RWPE2 (cell line): ENCODE results near the gene PLEKHF1.

Experiments
- ATAC-seq: fragments of 200-7000 bp; cut with Tn5 transposase; 3 replicates; pipeline ENCODE4 v1.9.1; 2021; ENCODE audit warnings: low read depth
- DNase-seq: peaks from one replicate; pipeline ENCODE4 v3.0.0-alpha.2; 2020; ENCODE audit warnings: low spot score
- H3K27ac ChIP-seq: fragments of 450-650 bp; 2 replicates; pipeline ENCODE4 v1.5.1; 2017; ENCODE audit warnings: mild to moderate bottlenecking; ENCODE audit not compliant: poor library complexity, severe bottlenecking
- H3K27me3 ChIP-seq: fragments of 250-450 bp; sonication (Bioruptor Pico); 2 replicates; pipeline ENCODE4 v1.5.1; 2021; ENCODE audit warnings: mild to moderate bottlenecking, moderate library complexity; ENCODE audit not compliant: insufficient read depth, poor library complexity, severe bottlenecking
- H3K36me3 ChIP-seq: fragments of 250-450 bp; sonication (Bioruptor Pico); 2 replicates; pipeline ENCODE4 v1.5.1; 2020; ENCODE audit warnings: low read depth, mild to moderate bottlenecking, moderate library complexity
- H3K4me1 ChIP-seq: fragments of 250-450 bp; sonication (Bioruptor Pico); 2 replicates; pipeline ENCODE4 v1.5.1; 2021; ENCODE audit warnings: mild to moderate bottlenecking, moderate library complexity; ENCODE audit not compliant: insufficient read depth, poor library complexity, severe bottlenecking
- H3K4me3 ChIP-seq: fragments of 250-450 bp; sonication (Bioruptor Pico); 2 replicates; pipeline ENCODE4 v1.5.1; 2021; ENCODE audit warnings: mild to moderate bottlenecking, moderate library complexity; ENCODE audit not compliant: severe bottlenecking
- H3K9me3 ChIP-seq: fragments of 250-450 bp; sonication (Bioruptor Pico); 2 replicates; pipeline ENCODE4 v1.5.1; 2021; ENCODE audit warnings: mild to moderate bottlenecking, moderate library complexity; ENCODE audit not compliant: severe bottlenecking
- CTCF ChIP-seq: fragments of 450-650 bp; IDR thresholded peaks from one replicate; pipeline ENCODE4 v1.5.1; 2017; ENCODE audit warnings: mild to moderate bottlenecking, moderate library complexity; ENCODE audit not compliant: poor library complexity, severe bottlenecking

Gene PLEKHF1

DNA sequence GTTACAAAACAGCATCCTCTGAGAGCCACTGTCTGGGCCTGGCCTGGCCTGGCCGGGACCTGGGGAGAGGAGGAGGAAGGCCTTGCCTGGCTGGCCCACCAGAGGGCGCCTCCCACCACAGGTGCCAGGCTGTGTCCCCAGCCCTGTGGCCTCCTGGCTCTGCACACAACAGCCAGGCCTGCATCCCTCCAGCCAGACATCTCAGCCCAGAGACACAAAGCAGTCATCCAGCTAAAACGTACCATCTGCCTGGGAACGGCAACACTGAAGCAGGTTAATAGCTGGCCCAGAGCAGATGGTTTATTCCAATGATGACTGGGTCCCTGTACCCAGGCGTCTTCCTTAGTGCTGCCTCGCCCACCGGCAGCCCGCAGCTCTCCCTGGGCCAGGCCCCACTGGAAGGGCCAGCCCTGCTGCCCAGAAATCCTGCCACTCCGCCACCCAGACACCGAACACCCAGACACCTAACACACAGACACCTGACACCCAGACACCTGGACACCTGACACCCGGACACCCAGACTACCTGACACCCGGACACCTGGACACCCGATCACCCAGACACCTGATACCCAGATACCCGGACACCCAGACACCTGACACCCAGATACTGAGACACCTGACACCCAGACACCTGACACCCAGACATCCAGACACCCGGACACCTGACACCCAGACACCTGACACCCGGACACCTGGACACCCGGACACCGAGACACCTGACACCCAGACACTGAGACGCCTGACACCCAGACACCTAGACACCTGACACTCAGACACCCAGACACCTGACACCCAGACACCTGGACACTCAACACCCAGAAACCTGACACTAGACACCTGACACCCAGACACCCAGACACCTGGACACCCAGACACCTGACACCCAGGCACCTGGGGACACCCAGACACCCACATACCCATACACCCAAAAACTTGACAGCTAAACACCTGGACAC lies 29.7 kb downstream of the PLEKHF1 start:
- DNase-seq (no peak), ATAC-seq (peak; percentile 86)
- Histone ChIP-seq H3K9me3 (no peaks in the 10 kb centered on the region), H3K4me3 (no peak overlapping the region), H3K4me1 (no peaks in the 10 kb centered on the region), H3K36me3 (no peaks in the 10 kb centered on the region), H3K27ac (no peak overlapping the region), H3K27me3 (no peaks in the 10 kb centered on the region)
- peak; percentile 38 for TF ChIP-seq CTCF

DNA sequence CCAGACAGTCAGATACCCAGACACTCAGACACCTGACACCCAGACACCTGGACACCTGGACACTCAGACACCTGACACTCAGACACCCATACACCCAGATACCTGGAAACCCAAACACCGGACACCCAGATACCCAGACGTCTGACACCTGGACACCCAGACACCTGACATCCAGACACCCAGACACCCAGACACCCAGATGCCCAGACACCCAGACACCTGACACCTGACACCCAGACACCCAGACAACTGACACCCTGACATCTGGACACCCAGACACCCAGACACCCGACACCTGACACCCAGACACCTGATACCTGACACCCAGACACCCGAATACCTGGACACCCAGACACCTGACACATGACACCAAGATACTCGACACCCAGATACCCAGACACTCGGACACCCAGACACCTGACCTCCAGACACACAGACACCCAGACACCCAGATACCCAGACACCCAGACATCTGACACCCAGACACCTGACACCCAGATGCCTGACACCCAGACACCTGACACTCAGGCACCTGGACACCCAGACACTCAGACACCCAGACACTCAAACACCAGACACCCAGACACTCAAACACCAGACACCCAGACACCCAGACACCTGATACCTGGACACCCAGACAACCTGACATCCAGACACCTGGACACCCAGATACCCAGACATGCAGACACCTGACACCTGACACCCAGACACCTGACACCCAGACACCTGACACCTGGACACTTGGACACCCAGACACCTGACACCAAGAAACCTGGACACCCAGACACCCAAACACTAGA lies 30.7 kb downstream of the PLEKHF1 start:
- no peak for ATAC-seq

DNA sequence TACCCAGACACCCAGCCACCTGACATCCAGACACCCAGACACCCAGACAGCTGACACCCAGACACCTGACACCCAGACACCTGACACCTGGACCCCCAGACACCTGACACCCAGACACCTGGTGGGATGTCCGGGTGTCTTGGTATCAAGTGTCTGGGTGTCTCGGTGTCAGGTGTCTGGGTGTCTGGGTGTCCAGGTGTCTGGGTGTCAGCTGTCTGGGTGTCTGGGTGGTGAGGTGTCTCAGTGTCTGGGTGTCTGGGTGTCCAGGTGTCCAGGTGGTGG lies 31.2 kb downstream of the PLEKHF1 start:
- TF ChIP-seq CTCF: no peak
- H3K27ac ChIP-seq: no peak overlapping the region
- DNase-seq: no peak
- H3K4me1 ChIP-seq: no peaks in the 10 kb centered on the region
- H3K4me3 ChIP-seq: no peak overlapping the region
- no peaks in the 10 kb centered on the region for H3K27me3 ChIP-seq
- no peak for ATAC-seq
- no peaks in the 10 kb centered on the region for H3K9me3 ChIP-seq
- H3K36me3 ChIP-seq: no peaks in the 10 kb centered on the region

More for the DNA sequence above, 30.7 kb downstream of the PLEKHF1 start:
- no peak overlapping the region for H3K4me3 ChIP-seq
- TF ChIP-seq CTCF: no peak
- no peak for DNase-seq
- H3K36me3 ChIP-seq: no peaks in the 10 kb centered on the region
- H3K27me3 ChIP-seq: no peaks in the 10 kb centered on the region
- no peaks in the 10 kb centered on the region for H3K4me1 ChIP-seq
- H3K27ac ChIP-seq: no peak overlapping the region
- no peaks in the 10 kb centered on the region for H3K9me3 ChIP-seq

- TF ChIP-seq CTCF: no peak
- no peaks in the 10 kb centered on the region for H3K9me3 ChIP-seq
- ATAC-seq: no peak
- H3K27me3 ChIP-seq: no peaks in the 10 kb centered on the region
- no peak overlapping the region for H3K27ac ChIP-seq
- H3K4me1 ChIP-seq: no peaks in the 10 kb centered on the region
- DNase-seq: no peak
- no peaks in the 10 kb centered on the region for H3K36me3 ChIP-seq
- H3K4me3 ChIP-seq: no peak overlapping the region
These were observed 32.4 kb downstream of the PLEKHF1 start for GRCh38 chr19:29697523-29698261.
